Measurements from ENCODE around the gene LCOR. TPM values are rescaled to one million over a fixed set of nuclear protein-coding genes. Genes with fewer than 3 reads are reported as not detected.

Gene LCOR
- total RNA-seq, 4 donors from 2014 or later: 12.5 to 22.0 (median 14.9) TPM

DNA sequence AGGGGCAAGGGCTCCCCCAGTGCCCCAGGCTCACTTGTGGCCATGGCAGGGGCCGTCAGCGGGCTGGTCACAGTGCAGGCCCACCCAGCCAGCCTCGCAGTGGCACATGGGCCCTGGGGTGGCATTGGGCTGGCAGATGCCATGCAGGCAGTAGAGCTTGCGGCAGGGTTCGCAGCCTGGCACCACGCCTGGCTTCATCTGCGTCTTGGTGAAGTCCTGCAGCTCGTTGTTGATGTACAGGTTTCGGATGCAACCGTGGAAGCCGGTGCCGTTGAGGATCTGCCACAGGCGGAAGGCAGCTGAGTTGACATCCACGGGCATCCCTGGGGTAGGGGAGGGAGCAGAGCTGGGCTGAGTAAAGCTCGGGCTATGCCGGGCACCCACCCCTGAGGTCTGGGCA lies 170.6 kb downstream of the LCOR start:
- WGBS, 2 donors: 91 to 92% methylated on average over 11 to 16 of the region's 16 CpGs
- H3K4me3 ChIP-seq (ENCODE audit: low read depth, poor library complexity, severe bottlenecking): no peak overlapping the region
- TF ChIP-seq, protein P1, sequence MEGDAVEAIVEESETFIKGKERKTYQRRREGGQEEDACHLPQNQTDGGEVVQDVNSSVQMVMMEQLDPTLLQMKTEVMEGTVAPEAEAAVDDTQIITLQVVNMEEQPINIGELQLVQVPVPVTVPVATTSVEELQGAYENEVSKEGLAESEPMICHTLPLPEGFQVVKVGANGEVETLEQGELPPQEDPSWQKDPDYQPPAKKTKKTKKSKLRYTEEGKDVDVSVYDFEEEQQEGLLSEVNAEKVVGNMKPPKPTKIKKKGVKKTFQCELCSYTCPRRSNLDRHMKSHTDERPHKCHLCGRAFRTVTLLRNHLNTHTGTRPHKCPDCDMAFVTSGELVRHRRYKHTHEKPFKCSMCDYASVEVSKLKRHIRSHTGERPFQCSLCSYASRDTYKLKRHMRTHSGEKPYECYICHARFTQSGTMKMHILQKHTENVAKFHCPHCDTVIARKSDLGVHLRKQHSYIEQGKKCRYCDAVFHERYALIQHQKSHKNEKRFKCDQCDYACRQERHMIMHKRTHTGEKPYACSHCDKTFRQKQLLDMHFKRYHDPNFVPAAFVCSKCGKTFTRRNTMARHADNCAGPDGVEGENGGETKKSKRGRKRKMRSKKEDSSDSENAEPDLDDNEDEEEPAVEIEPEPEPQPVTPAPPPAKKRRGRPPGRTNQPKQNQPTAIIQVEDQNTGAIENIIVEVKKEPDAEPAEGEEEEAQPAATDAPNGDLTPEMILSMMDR (IDR thresholded peaks at IDR 0.05): no peak
- TF ChIP-seq POLR2A (IDR thresholded peaks at IDR 0.05): no peak
- no peak for DNase-seq (ENCODE audit: low spot score in 2 of 2)
- intact Hi-C loops (cut with DNase I; ENCODE audit: low total_unique reads): no loop called here

DNA sequence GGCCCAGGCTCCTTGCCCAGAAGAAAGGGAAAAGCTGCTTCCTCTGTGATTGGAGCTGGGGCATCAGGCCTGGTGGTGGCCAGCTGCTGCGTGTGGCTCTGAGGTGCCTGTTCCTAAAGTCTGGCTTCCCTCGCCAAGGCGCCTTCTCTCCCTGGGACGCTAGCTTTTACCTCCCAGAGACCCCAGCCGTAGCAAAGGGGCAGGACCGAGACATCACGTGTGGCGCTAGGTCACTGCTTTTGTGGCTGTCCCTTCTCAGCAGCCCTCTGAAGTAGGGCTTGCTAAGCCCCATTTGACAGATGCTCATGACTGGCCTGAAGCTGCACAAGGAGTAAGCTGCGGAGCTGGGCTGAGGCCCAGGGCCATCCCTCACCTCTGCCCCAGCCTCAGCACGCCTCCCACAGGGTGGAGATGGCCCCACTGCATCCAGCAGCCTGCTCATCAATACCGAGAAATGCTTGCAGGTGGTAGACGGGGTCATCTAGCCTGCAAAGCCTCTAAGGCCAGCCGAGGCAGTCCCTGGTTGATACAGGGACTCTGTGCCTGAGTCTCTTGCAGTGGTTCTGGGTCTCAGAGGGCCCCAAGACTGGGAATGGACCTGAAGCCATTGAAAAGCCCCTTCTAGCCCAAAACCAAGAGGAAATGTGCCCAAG lies 171.2 kb downstream of the LCOR start:
- intact Hi-C loops (cut with DNase I; ENCODE audit: low total_unique reads): no loop called here
- TF ChIP-seq POLR2A (IDR thresholded peaks at IDR 0.05): no peak
- TF ChIP-seq, protein P1 (IDR thresholded peaks at IDR 0.05): no peak
- DNase-seq (ENCODE audit: low spot score in 2 of 2): no peak
- WGBS, 2 donors: 91 to 94% methylated on average over 10 to 13 of the region's 13 CpGs
- H3K4me3 ChIP-seq (ENCODE audit: low read depth, poor library complexity, severe bottlenecking): no peak overlapping the region

DNA sequence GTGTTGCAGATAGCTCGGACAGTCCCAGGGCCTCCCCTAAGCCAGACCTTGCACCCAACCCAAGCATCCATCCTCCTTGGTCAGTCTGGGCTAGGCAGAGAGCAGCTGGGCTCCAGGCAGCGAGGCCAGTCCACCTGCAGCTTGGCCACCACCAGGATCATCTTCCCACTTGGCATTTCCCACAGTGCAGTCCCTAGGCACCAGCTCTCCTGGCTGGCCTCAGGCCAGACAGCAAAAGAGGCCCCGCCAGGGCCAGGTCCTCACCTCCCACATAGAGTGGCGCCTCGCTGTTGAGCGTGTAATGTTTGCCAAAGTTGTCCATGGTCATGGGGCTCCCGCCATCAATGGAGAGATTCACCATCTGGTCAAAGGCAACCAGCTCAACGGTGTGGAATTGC lies 171.7 kb downstream of the LCOR start:
- intact Hi-C loops (cut with DNase I; ENCODE audit: low total_unique reads): no loop called here

DNA sequence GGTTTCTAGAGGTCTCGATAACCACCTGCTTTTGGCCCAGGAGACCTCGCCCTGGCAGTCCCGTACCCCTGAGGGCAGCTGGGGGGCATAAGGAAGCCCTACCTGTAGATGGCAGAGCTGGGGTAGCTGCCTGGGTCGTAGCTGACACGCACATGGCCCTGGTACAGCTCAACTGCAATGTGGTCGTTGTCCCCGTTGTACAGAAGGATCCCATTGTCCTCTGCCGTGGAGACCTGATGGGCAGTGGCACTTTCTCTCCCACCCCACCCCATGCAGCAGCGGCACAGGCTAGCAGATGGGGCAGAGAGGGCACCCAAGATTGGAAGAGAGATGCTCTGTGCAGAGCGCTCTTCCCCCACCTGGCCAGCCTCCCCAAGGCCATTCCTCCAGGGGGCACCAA lies 172.5 kb downstream of the LCOR start:
- intact Hi-C loops (cut with DNase I; ENCODE audit: low total_unique reads): no loop called here
- TF ChIP-seq, protein P1 (IDR thresholded peaks at IDR 0.05): no peak
- no peak for TF ChIP-seq POLR2A (IDR thresholded peaks at IDR 0.05)
- no peak overlapping the region for H3K4me3 ChIP-seq (ENCODE audit: low read depth, poor library complexity, severe bottlenecking)
- WGBS, 2 donors: 86 to 89% methylated on average over 9 to 10 of the region's 10 CpGs
- no peak for DNase-seq (ENCODE audit: low spot score in 2 of 2)

More for the DNA sequence above, 171.7 kb downstream of the LCOR start:
- 96 to 97% methylated on average over 7 to 8 of the region's 8 CpGs for WGBS, 2 donors
- TF ChIP-seq POLR2A (IDR thresholded peaks at IDR 0.05): no peak
- TF ChIP-seq, protein P1 (IDR thresholded peaks at IDR 0.05): no peak
- no peak overlapping the region for H3K4me3 ChIP-seq (ENCODE audit: low read depth, poor library complexity, severe bottlenecking)
- DNase-seq (ENCODE audit: low spot score in 2 of 2): no peak

DNA sequence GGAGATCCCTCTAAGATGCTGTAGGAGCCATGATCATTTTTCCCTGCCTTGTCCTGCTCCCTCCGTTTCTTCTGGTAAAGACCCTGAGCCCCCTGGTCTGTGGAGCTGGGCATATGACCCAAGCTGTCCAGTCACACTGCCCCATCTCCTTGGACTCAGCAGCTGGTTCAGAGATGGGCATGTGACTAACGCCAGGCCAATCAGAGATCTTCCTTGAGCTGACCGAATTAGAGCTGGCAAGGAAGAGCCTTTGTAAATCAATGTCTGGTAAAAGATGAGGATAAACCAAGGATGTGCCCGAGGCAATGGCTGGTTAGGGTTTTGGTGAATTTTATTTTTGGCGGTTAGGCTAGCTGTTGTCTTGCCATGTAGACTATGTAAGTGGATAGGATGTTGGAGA lies 173.3 kb downstream of the LCOR start:
- no peak overlapping the region for H3K4me3 ChIP-seq (ENCODE audit: low read depth, poor library complexity, severe bottlenecking)
- 85 to 88% methylated on average over 5 of the region's 5 CpGs for WGBS, 2 donors
- TF ChIP-seq POLR2A (IDR thresholded peaks at IDR 0.05): no peak
- TF ChIP-seq, protein P1 (IDR thresholded peaks at IDR 0.05): no peak
- intact Hi-C loops (cut with DNase I; ENCODE audit: low total_unique reads): no loop called here
- DNase-seq (ENCODE audit: low spot score in 2 of 2): no peak

DNA sequence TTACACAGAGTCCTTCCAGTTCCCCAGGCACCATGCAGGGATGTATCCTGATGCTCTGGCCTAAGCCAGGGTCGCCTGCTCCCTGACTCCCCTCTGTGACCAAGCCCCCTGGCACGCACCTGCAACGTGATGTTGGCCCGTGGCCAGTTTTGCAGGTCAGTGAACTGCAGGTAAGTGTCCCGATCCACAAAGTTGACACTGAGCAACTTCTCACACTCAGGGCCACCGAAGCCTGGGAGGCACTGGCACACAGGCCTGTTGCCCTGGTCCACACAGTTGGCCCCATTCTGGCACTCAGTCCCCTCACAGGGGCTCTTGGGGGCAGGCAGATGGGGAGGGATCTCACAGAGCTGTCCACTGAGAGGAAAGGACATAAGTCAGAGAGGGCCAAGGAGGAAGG lies 174.3 kb downstream of the LCOR start:
- 72 to 86% methylated on average over 6 of the region's 6 CpGs for WGBS, 2 donors
- H3K4me3 ChIP-seq (ENCODE audit: low read depth, poor library complexity, severe bottlenecking): no peak overlapping the region
- TF ChIP-seq, protein P1 (IDR thresholded peaks at IDR 0.05): no peak
- no peak for TF ChIP-seq POLR2A (IDR thresholded peaks at IDR 0.05)
- intact Hi-C loops (cut with DNase I; ENCODE audit: low total_unique reads): no loop called here
- DNase-seq (ENCODE audit: low spot score in 2 of 2): no peak
